Skin of body (tissue), 2 donors: ENCODE measurements around the gene TRIM66. TPM values are rescaled to one million over a fixed set of nuclear protein-coding genes. Genes with fewer than 3 reads are reported as not detected.

Experiments used
- DNase-seq: peaks from one replicate; lab custom pipeline; 2025; lab: John Stamatoyannopoulos, UW
- total RNA-seq: library from RNA; depleted of rRNA; stranded (reverse); fragments of >200 nt; gene quantifications from one replicate; pipeline ENCODE4 v1.2.3, GENCODE V29; 2014

Gene TRIM66
- total RNA-seq, 1 donor from 2014 or later, result 5.1 TPM

DNA sequence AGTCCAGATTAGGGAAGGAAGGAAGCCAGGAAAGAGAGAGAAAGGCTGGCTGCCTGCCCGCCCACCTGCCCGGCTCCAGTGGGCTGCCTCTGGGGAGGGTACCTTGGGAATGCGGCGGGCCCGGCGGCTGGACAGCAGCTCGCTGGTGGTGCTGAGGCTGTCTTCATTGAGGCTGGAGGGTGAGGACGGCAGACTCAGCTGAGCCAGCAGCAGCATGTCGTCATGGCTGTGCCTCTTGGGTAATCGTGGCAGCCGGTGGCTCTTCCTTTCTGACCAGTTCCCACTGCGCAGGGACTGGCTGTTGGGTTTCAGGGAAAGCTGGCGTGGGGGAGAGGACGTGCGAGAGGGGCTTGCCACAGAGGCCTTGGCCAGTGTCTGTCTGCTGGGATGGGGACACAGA, 33.0 kb upstream of the TRIM66 start:
- DNase-seq, result no peak

GRCh38 chr11:8714622-8715225, 32.3 kb upstream of the TRIM66 start:
- no peak for DNase-seq

- peak; percentile 35 for DNase-seq
Observed at GRCh38 chr11:8713760-8714454, 31.4 kb upstream of the TRIM66 start.

DNA sequence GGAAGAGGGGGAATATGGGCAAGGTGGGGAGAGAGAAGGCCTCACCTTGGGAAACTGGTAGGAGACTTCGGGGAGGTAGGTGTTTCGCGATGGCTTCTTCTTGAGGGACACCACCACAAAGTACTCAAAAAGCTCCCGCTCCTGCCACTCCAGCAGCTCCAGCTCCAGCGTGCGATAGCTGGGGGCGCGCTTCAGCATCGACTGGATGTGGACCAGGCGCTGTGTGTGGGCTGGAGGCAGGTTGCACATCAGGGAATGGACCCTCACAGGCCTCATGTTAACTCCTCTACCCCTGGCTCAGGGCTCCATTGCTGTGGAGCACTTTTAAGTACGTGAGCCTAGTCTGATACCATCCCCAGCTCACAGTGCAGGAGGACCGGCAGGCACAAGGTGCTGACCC, 30.0 kb upstream of the TRIM66 start:
- no peak for DNase-seq

- DNase-seq, result no peak
Observed at GRCh38 chr11:8711895-8712442, 29.5 kb upstream of the TRIM66 start.

DNA sequence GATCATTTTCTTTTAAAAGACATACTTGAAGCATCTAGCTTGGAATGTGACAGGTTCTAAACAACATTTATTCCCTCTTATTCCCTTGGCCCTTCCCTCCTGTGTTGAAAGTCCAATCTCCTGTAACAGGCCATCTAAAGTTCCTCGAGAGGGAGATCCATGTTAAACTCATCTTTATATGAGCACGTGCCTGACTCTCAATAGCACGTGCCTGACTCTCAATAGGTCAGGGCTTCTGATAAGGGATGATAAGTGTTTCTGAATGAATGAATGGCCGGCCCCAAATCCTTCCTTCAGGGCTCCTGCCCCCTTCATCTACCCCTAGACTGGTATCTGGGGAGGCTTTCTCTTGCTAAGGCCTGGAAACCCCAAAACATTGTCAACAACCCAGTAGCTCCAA, 27.3 kb upstream of the TRIM66 start:
- DNase-seq, result no peak

DNA sequence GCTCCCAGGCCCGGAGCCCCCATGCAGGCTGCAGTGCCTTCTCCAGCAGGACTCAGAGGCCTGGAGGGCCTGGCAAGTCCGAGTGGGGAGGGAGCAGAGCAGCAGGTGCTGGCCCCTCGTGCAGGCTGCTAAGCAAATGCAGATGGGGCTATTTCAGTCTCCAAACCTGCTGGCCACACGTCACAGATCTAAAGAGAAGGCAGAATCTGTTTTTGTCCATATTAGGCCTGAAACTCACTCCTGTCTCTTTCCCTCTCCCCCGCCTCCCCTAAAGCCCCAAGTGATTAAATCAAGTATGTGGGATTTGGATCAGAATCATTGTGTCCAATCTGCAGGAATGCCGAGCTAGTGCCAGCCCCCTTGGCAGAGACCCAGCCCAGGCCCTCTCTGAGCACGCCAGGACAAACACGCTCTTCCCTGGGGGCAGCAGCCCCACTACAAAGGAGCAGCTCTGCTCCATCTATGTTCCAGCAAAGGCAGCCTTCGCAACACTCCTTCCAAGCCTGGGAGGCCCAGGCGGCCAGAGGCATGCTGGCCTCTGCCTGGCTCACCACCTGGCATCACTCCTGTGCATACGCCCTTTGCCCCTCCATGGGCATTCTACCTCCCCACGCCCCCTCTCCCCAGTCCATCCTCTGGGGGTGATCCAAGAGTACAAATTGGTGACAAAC, 26.7 kb upstream of the TRIM66 start:
- peak; percentile 84 for DNase-seq

GRCh38 chr11:8707541-8708191, 25.2 kb upstream of the TRIM66 start:
- no peak for DNase-seq

GRCh38 chr11:8706673-8707432, 24.4 kb upstream of the TRIM66 start:
- DNase-seq, result no peak

DNA sequence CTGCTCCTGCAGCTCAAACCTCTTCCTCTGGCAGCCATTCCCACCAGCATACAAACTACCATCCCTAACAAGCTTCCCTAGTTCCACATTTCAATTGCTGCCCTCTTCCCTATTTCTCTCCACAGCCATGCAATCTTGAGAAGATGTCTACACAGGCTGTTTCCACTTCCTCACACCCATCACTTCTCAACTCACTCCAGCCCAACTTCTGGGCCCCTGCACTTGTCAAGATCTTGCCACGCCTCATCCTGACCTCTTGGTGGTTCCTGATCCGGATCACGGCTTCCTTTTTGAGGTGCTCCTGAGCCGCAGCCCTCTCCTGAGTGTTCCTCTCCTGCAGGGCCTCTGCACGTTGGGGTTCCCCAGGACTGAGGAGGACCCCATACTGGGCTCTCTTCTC, 22.7 kb upstream of the TRIM66 start:
- no peak for DNase-seq

- no peak for DNase-seq
Observed at GRCh38 chr11:8704136-8704535, 21.7 kb upstream of the TRIM66 start.

- DNase-seq, result no peak
Observed at GRCh38 chr11:8702598-8702915, 20.1 kb upstream of the TRIM66 start.

- DNase-seq, result no peak
Observed at GRCh38 chr11:8701891-8702597, 19.6 kb upstream of the TRIM66 start.

GRCh38 chr11:8699903-8700302, 17.4 kb upstream of the TRIM66 start:
- DNase-seq, result no peak

GRCh38 chr11:8698917-8699441, 16.5 kb upstream of the TRIM66 start:
- DNase-seq, result no peak

DNA sequence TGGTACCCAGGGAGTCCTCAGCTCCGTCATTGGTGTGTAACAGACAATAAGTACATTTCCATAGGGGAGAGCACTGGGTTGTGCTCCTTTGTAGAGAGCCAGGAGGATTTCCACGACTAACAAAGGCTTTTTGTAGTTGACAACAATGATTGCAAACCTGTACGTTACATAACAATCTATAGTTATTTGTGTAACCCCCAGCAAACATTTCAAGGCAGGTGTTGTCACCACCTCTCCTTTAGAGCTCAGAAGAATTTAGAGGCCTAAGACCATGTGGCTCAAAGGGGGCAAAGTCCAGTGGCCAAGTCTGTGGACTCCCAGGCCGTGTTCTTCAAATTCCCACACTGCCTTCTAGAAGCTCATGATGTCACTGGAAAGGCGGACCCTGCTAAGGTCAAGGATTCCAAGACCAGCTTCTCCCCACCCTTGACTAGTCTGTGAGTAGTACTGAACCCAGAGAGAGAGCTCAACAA, 15.9 kb upstream of the TRIM66 start:
- DNase-seq, result no peak

- DNase-seq, result no peak
Observed at GRCh38 chr11:8697054-8697453, 14.6 kb upstream of the TRIM66 start.

GRCh38 chr11:8694137-8694536, 11.7 kb upstream of the TRIM66 start:
- DNase-seq, result no peak

DNA sequence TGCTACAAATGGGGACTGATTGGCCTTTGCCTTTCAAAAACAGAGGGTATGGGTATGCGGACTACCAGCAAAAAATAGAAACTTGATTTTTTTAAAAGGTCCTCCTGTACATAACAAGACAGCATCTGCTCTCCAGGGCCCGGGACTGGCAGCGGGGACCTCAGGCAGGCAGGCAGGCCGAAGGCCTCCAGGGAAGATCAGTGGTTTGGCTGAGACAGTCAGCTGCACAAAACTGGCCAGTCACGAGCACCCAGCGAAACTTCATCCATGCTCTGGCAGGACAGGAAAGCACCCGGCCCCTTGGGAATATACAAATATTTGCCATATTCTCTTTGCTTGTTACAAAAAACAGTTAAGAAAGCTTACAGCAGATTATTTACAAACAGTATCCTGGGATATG, 11.1 kb upstream of the TRIM66 start:
- no peak for DNase-seq

GRCh38 chr11:8693010-8693551, 10.6 kb upstream of the TRIM66 start:
- no peak for DNase-seq
